HepG2 (cell line): ENCODE data around the gene ARL3. TPM values are rescaled to one million over a fixed set of nuclear protein-coding genes. Genes with fewer than 3 reads are reported as not detected.

Experiments
- ATF7-NPFF ChIP-seq: sonication (generic); formaldehyde crosslinking; IDR thresholded peaks from 2 replicates; pipeline ENCODE4 v1.8.1; 2023; ENCODE audit warnings: mild to moderate bottlenecking, low read depth, missing genetic modification reagents, moderate library complexity
- CTCF ChIP-seq: sonication (generic); formaldehyde crosslinking; IDR thresholded peaks from 2 replicates; pipeline ENCODE4 v1.5.0; 2020; ENCODE audit warnings: mild to moderate bottlenecking, missing genetic modification reagents, moderate library complexity
- FOXP4 ChIP-seq: sonication (generic); formaldehyde crosslinking; IDR thresholded peaks from 2 replicates; pipeline ENCODE4 v1.4.0; 2020; ENCODE audit warnings: missing genetic modification reagents
- HDAC1 ChIP-seq: sonication (generic); formaldehyde crosslinking; IDR thresholded peaks from 2 replicates; pipeline ENCODE4 v1.5.1; 2020; ENCODE audit warnings: mild to moderate bottlenecking, missing genetic modification reagents
- KLF11 ChIP-seq: IDR thresholded peaks from 2 replicates; pipeline ENCODE4 v1.6.1; 2016; ENCODE audit warnings: missing compliant biosample characterization
- MAZ ChIP-seq, 2 experiments: sonication (generic) in 1 of 2; formaldehyde crosslinking in 1 of 2; IDR thresholded peaks; 2 replicates each; pipeline versions ENCODE4 v1.5.0 to v1.6.1; 2012 to 2020; ENCODE audit warnings: low read depth in 2 of 2, mild to moderate bottlenecking in 2 of 2, borderline replicate concordance in 1 of 2, improper control_type of control experiment in 1 of 2, low read length in 1 of 2, missing genetic modification reagents in 1 of 2, moderate library complexity in 1 of 2
- MBNL3 ChIP-seq: fragments of 250-450 bp; sonication (Bioruptor Pico); conservative IDR thresholded peaks from 2 replicates; pipeline ENCODE4 v1.8.0; 2022; ENCODE audit warnings: mild to moderate bottlenecking, inconsistent platforms
- MIXL1 ChIP-seq: IDR thresholded peaks from 2 replicates; pipeline ENCODE4 v1.6.1; 2016
- MTA1 ChIP-seq: sonication (generic); formaldehyde crosslinking; IDR thresholded peaks from 2 replicates; pipeline ENCODE4 v1.4.0; 2020; ENCODE audit warnings: missing genetic modification reagents, mild to moderate bottlenecking, borderline replicate concordance
- MXD1 ChIP-seq: sonication (generic); formaldehyde crosslinking; IDR thresholded peaks from 2 replicates; pipeline ENCODE4 v1.4.0; 2020; ENCODE audit warnings: mild to moderate bottlenecking, missing genetic modification reagents
- NCOA2 ChIP-seq: sonication (generic); formaldehyde crosslinking; IDR thresholded peaks from 2 replicates; pipeline ENCODE4 v1.8.0; 2022; ENCODE audit warnings: inconsistent platforms
- POGK ChIP-seq: sonication (generic); formaldehyde crosslinking; conservative IDR thresholded peaks from 2 replicates; pipeline ENCODE4 v1.8.0; 2022; ENCODE audit warnings: mild to moderate bottlenecking, moderate library complexity, missing genetic modification reagents
- THAP11 ChIP-seq: IDR thresholded peaks from 2 replicates; pipeline ENCODE4 v1.6.1; 2016; ENCODE audit warnings: missing biosample characterization, missing genetic modification reagents
- ZBTB14 ChIP-seq: sonication (generic); formaldehyde crosslinking; IDR thresholded peaks from 2 replicates; pipeline ENCODE4 v1.4.0; 2020; ENCODE audit warnings: missing genetic modification reagents
- ZKSCAN8 ChIP-seq: IDR thresholded peaks from 2 replicates; pipeline ENCODE4 v1.6.1; 2016; ENCODE audit warnings: borderline replicate concordance, missing genetic modification reagents, missing compliant biosample characterization
- ZNF678 ChIP-seq: sonication (generic); formaldehyde crosslinking; IDR thresholded peaks from 2 replicates; pipeline ENCODE4 v1.4.0; 2020; ENCODE audit warnings: mild to moderate bottlenecking, missing genetic modification reagents
- ZNF775 ChIP-seq: sonication (generic); formaldehyde crosslinking; IDR thresholded peaks from 2 replicates; pipeline ENCODE4 v1.4.0; 2020; ENCODE audit warnings: missing genetic modification reagents, mild to moderate bottlenecking, moderate library complexity, borderline replicate concordance
- ZNF780A ChIP-seq: sonication (generic); formaldehyde crosslinking; IDR thresholded peaks from 2 replicates; pipeline ENCODE4 v1.8.0; 2022; ENCODE audit warnings: mild to moderate bottlenecking, missing genetic modification reagents, moderate library complexity
- ZNF839 ChIP-seq: sonication (generic); formaldehyde crosslinking; IDR thresholded peaks from 2 replicates; pipeline ENCODE4 v1.4.0; 2020; ENCODE audit warnings: missing genetic modification reagents, mild to moderate bottlenecking, borderline replicate concordance
- polyA plus RNA-seq, 8 experiments: library from polyadenylated mRNA; depleted of rRNA in 3 of 8; stranded (reverse) in 7 of 8; unstranded in 1 of 8; fragments of >200 nt; fragmentation: Illumina TruSeq in 4 of 8; extraction: Trizol in 4 of 8; gene quantifications; 2 replicates each; pipeline versions ENCODE4 v1.2.1 to v1.2.3, GENCODE V29; 2011 to 2016; ENCODE audit warnings: low read depth in 4 of 8, missing spikeins in 1 of 8, mixed read lengths in 1 of 8; ENCODE audit not compliant: insufficient read depth in 1 of 8
- total RNA-seq, 5 experiments: library from RNA; depleted of rRNA; stranded (reverse); fragments of >200 nt; fragmentation: Illumina TruSeq; extraction: Trizol; gene quantifications; 2 replicates each; pipeline ENCODE4 v1.2.3, GENCODE V29; 2016; ENCODE audit warnings: low read depth in 1 of 5

ARL3 gene
- total and polyA plus RNA-seq, 2 of the 13 experiments (the other 11 are each of a cell fraction or from before 2014, with no cell fraction given) = 5.2 to 6.6 TPM

GRCh38 chr10:102627736-102628293 is 86.4 kb downstream of the ARL3 start (continued):
- TF ChIP-seq CTCF (no peak), MXD1 (CRISPR knock-in tag) (0 out of 2 replicates have a peak, but pooled peaks have one; percentile 24), MBNL3 (CRISPR knock-in tag) (no peak), NCOA2 (CRISPR knock-in tag) (peak; percentile 53; the same call in 1 of the 2 replicates), ZBTB14 (CRISPR knock-in tag) (no peak), ATF7-NPFF (CRISPR knock-in tag) (no peak), HDAC1 (CRISPR knock-in tag) (no peak), ZNF839 (CRISPR knock-in tag) (no peak), ZKSCAN8 (CRISPR knock-in tag) (no peak), MTA1 (no peak), MIXL1 (CRISPR knock-in tag) (no peak), THAP11 (CRISPR knock-in tag) (peak; percentile 40), POGK (CRISPR knock-in tag) (0 out of 2 replicates have a peak, but pooled peaks have one; percentile 39), ZNF780A (CRISPR knock-in tag) (no peak), ZNF775 (no peak), MAZ (IDR thresholded peaks at IDR 0.05; ENCODE audit: borderline replicate concordance, low read depth, low read length) (no peak), MAZ (CRISPR knock-in tag; IDR thresholded peaks at IDR 0.05; ENCODE audit: low read depth) (no peak), ZNF678 (CRISPR knock-in tag) (no peak), FOXP4 (CRISPR knock-in tag) (no peak), KLF11 (CRISPR knock-in tag) (no peak)
